A673 (cell line): ENCODE results near the gene MOXD1. TPM values are rescaled to one million over a fixed set of nuclear protein-coding genes. Genes with fewer than 3 reads are reported as not detected.

Experiments
- BruUV-seq: library from RNA; stranded (reverse); fragments of 400-500 nt; replicated peaks from 2 replicates; lab custom pipeline; 2021; lab: Mats Ljungman, UMichigan
- CTCF ChIA-PET: fragments of 300-600 bp; sonication (Branson Sonifier 250); formaldehyde crosslinking; loops from one replicate; lab custom pipeline; 2022; ENCODE audit warnings: antibody characterized with exemption; lab: Charles Lee
- POLR2A ChIA-PET: fragments of 300-600 bp; sonication (Branson Sonifier 250); formaldehyde crosslinking; loops from one replicate; lab custom pipeline; 2022; ENCODE audit warnings: antibody characterized with exemption; ENCODE audit not compliant: low non-redundant PET; lab: Charles Lee
- DNase-seq: peaks from one replicate; pipeline ENCODE4 v3.0.0-alpha.2; 2015; ENCODE audit warnings: low spot score
- H3K27ac ChIP-seq: fragments of 200-600 bp; sonication (generic); 2 replicates; pipeline ENCODE4 v1.5.1; 2016; ENCODE audit warnings: mixed run types, low read depth, mild to moderate bottlenecking, mixed read lengths, antibody characterized with exemption, low read length; ENCODE audit not compliant: poor library complexity, severe bottlenecking
- H3K27me3 ChIP-seq: fragments of 200-600 bp; sonication (generic); replicated peaks from 2 replicates; pipeline ENCODE4 v1.6.1; 2017; ENCODE audit warnings: mixed run types, low read depth, mild to moderate bottlenecking, mixed read lengths, antibody characterized with exemption, low read length; ENCODE audit not compliant: insufficient read depth, poor library complexity
- H3K36me3 ChIP-seq: fragments of 200-600 bp; sonication (generic); 2 replicates; pipeline ENCODE4 v1.6.1; 2016; ENCODE audit warnings: mixed run types, mild to moderate bottlenecking, mixed read lengths, antibody characterized with exemption, low read length; ENCODE audit not compliant: insufficient read depth, poor library complexity, severe bottlenecking
- H3K4me1 ChIP-seq: fragments of 200-600 bp; sonication (generic); 2 replicates; pipeline ENCODE4 v1.6.1; 2017; ENCODE audit warnings: mixed run types, mild to moderate bottlenecking, mixed read lengths, antibody characterized with exemption, low read length; ENCODE audit not compliant: insufficient read depth, poor library complexity, severe bottlenecking
- H3K4me3 ChIP-seq: fragments of 200-600 bp; sonication (generic); 2 replicates; pipeline ENCODE4 v1.5.1; 2016; ENCODE audit warnings: low read depth, mixed run types, mild to moderate bottlenecking, mixed read lengths, low read length; ENCODE audit not compliant: poor library complexity, severe bottlenecking
- H3K9me3 ChIP-seq: fragments of 200-600 bp; sonication (generic); 2 replicates; pipeline ENCODE4 v1.6.1; 2016; ENCODE audit warnings: mixed run types, low read depth, mild to moderate bottlenecking, mixed read lengths, antibody characterized with exemption, low read length; ENCODE audit not compliant: poor library complexity, severe bottlenecking
- EZH2 ChIP-seq: fragments of 200-600 bp; sonication (generic); IDR thresholded peaks from 2 replicates; pipeline ENCODE4 v1.6.1; 2017; ENCODE audit warnings: borderline replicate concordance, low read depth, mild to moderate bottlenecking, mixed read lengths, antibody characterized with exemption, low read length; ENCODE audit not compliant: poor library complexity, severe bottlenecking
- intact Hi-C: fragments of 100-400 bp; cut with micrococcal nuclease; formaldehyde crosslinking; loops from one replicate; pipeline ENCODE4 v1.10.0; 2022; ENCODE audit not compliant: unreplicated experiment
- total RNA-seq: library from RNA; stranded (reverse); gene quantifications from 2 replicates; pipeline ENCODE4 v1.2.3, GENCODE V29; 2021
- TF ChIP-seq, protein P1 (sequence below): fragments of 300-800, 200-600 bp; sonication (generic); conservative IDR thresholded peaks from 2 replicates; pipeline ENCODE4 v1.5.1; 2017; ENCODE audit warnings: low read depth, mild to moderate bottlenecking, antibody characterized with exemption, low read length, moderate library complexity, mixed read lengths

MOXD1 gene
- total RNA-seq, 1 experiment from 2014 or later: not detected

DNA sequence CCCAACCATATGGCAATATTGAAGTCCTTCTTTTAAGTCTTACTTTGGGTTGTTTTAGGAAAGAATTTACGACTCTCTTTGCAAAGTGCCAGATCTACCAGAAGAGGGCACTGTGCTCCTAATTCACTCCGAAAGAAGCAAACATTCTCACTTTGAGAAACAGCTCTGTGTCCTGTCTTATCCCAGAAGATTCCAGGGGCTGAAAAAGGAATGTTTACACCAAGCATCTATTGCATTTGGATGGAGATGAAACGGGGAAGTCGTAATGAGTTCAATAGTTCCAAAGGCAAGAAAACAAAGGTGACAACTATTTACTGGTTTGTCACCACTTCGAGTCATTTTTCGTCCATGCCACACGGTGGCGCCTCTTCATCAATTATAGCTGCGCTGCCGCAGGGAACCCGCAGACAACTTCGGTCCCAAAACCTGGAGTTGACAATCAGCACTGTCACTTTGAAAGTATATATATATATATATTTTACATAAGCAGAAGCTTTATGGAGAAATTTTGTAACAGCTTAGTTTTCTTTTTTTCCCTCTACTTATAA, 121.6 kb downstream of the MOXD1 start:
- Histone ChIP-seq H3K4me1 (no peaks in the 10 kb centered on the region), H3K9me3 (no peaks in the 10 kb centered on the region), H3K4me3 (peak overlapping the region; percentile 44), H3K36me3 (no peaks in the 10 kb centered on the region), H3K27ac (no peak overlapping the region), H3K27me3 (peaks cover 28% of the 10 kb centered on the region)
- peak; percentile 83 for DNase-seq
- CTCF ChIA-PET: interaction anchor here (0.5 to 1.5 kb wide), 25 partner anchors 8 to 518 kb away, joined by 3 to 28 read pairs (median 4); partner anchors contain the start of gene SLC18B1
- POLR2A ChIA-PET: no interaction called here
- intact Hi-C loops: loop anchor here (2.0 kb wide), 1 partner anchor 205 kb away; no protein-coding TSS in a partner anchor
- BruUV-seq: no TSS peak
- no peak for TF ChIP-seq EZH2
- TF ChIP-seq, protein P1, sequence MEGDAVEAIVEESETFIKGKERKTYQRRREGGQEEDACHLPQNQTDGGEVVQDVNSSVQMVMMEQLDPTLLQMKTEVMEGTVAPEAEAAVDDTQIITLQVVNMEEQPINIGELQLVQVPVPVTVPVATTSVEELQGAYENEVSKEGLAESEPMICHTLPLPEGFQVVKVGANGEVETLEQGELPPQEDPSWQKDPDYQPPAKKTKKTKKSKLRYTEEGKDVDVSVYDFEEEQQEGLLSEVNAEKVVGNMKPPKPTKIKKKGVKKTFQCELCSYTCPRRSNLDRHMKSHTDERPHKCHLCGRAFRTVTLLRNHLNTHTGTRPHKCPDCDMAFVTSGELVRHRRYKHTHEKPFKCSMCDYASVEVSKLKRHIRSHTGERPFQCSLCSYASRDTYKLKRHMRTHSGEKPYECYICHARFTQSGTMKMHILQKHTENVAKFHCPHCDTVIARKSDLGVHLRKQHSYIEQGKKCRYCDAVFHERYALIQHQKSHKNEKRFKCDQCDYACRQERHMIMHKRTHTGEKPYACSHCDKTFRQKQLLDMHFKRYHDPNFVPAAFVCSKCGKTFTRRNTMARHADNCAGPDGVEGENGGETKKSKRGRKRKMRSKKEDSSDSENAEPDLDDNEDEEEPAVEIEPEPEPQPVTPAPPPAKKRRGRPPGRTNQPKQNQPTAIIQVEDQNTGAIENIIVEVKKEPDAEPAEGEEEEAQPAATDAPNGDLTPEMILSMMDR: peak; percentile 99

GRCh38 chr6:132275066-132275970, 126.0 kb downstream of the MOXD1 start:
- Histone ChIP-seq H3K36me3 (no peaks in the 10 kb centered on the region), H3K4me1 (no peaks in the 10 kb centered on the region), H3K4me3 (no peak overlapping the region), H3K27ac (no peak overlapping the region), H3K27me3 (peaks cover 22% of the 10 kb centered on the region), H3K9me3 (no peaks in the 10 kb centered on the region)
- CTCF ChIA-PET: no interaction called here
- BruUV-seq: no TSS peak
- POLR2A ChIA-PET: interaction anchor here (0.5 kb wide), 1 partner anchor 192 kb away, joined by 3 read pairs; no protein-coding TSS in a partner anchor
- DNase-seq: no peak
- TF ChIP-seq EZH2: no peak
- TF ChIP-seq, protein P1: no peak
- intact Hi-C loops: no loop called here

DNA sequence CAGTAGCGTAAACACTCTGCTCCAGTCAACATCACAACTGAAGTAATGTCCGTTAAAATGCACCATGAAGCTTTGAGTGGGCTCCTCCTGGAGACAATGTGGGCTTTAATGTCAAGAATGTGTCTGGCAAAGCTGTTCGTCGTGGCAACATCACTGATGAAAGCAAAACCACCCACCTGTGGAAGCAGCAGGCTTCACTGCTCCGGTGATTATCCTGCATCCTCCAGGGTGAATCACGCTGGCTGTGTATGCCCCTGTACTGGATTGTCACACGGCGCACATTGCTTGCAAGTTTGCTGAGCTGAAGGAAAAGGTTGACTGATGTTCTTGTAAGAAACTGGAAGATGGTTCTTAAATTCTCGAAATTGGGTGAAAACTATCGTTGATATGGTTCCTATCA, 128.5 kb downstream of the MOXD1 start:
- BruUV-seq: no TSS peak
- no peak for TF ChIP-seq EZH2
- TF ChIP-seq, protein P1: no peak
- Histone ChIP-seq H3K36me3 (no peaks in the 10 kb centered on the region), H3K4me3 (no peak overlapping the region), H3K27ac (no peak overlapping the region), H3K4me1 (no peaks in the 10 kb centered on the region), H3K9me3 (no peaks in the 10 kb centered on the region), H3K27me3 (peaks cover 17% of the 10 kb centered on the region)
- no peak for DNase-seq
- ChIA-PET POLR2A (no interaction called here), CTCF (no interaction called here)
- intact Hi-C loops: no loop called here
